HepG2 (cell line): ENCODE measurements around the gene LAMP2. TPM values are rescaled to one million over a fixed set of nuclear protein-coding genes. Genes with fewer than 3 reads are reported as not detected.

Experiments used
- AKAP8 ChIP-seq: sonication (generic); formaldehyde crosslinking; IDR thresholded peaks from 2 replicates; pipeline ENCODE4 v1.5.1; 2020; ENCODE audit warnings: mild to moderate bottlenecking, missing genetic modification reagents
- ETV5 ChIP-seq: IDR thresholded peaks from 2 replicates; pipeline ENCODE4 v1.6.1; 2018; ENCODE audit warnings: missing biosample characterization, missing genetic modification reagents, inconsistent platforms, borderline replicate concordance
- FOXA3 ChIP-seq: IDR thresholded peaks from 2 replicates; pipeline ENCODE4 v1.6.1; 2016; ENCODE audit warnings: missing genetic modification reagents, missing compliant biosample characterization
- FOXM1 ChIP-seq: sonication (generic); formaldehyde crosslinking; IDR thresholded peaks from 2 replicates; pipeline ENCODE4 v1.5.0; 2020; ENCODE audit warnings: missing genetic modification reagents
- HNF4A ChIP-seq: sonication (generic); formaldehyde crosslinking; IDR thresholded peaks from 2 replicates; pipeline ENCODE4 v1.4.0; 2020; ENCODE audit warnings: missing genetic modification reagents
- HOXA5 ChIP-seq: sonication (generic); formaldehyde crosslinking; IDR thresholded peaks from 2 replicates; pipeline ENCODE4 v1.4.0; 2020; ENCODE audit warnings: missing genetic modification reagents
- ISL2 ChIP-seq: sonication (generic); formaldehyde crosslinking; IDR thresholded peaks from 2 replicates; pipeline ENCODE4 v1.5.0; 2020; ENCODE audit warnings: missing genetic modification reagents
- KAT7 ChIP-seq: IDR thresholded peaks from 2 replicates; pipeline ENCODE4 v1.6.1; 2018; ENCODE audit warnings: borderline replicate concordance, missing compliant biosample characterization
- MAZ ChIP-seq, 2 experiments: sonication (generic) in 1 of 2; formaldehyde crosslinking in 1 of 2; IDR thresholded peaks; 2 replicates each; pipeline versions ENCODE4 v1.5.0 to v1.6.1; 2012 to 2020; ENCODE audit warnings: low read depth in 2 of 2, mild to moderate bottlenecking in 2 of 2, borderline replicate concordance in 1 of 2, improper control_type of control experiment in 1 of 2, low read length in 1 of 2, missing genetic modification reagents in 1 of 2, moderate library complexity in 1 of 2
- NFIC ChIP-seq: IDR thresholded peaks from 2 replicates; pipeline ENCODE4 v1.6.1; 2012; ENCODE audit warnings: mild to moderate bottlenecking, low read length, inconsistent platforms
- SETDB1 ChIP-seq: sonication (generic); formaldehyde crosslinking; IDR thresholded peaks from 2 replicates; pipeline ENCODE4 v1.5.1; 2020; ENCODE audit warnings: missing genetic modification reagents, mild to moderate bottlenecking, borderline replicate concordance
- SP5 ChIP-seq: IDR thresholded peaks from 2 replicates; pipeline ENCODE4 v1.6.1; 2016; ENCODE audit warnings: low read depth, borderline replicate concordance
- TGIF2 ChIP-seq: IDR thresholded peaks from 2 replicates; pipeline ENCODE4 v1.6.1; 2016; ENCODE audit warnings: control low read depth, missing compliant biosample characterization
- ZFP90 ChIP-seq: sonication (generic); formaldehyde crosslinking; IDR thresholded peaks from 2 replicates; pipeline ENCODE4 v1.8.0; 2022; ENCODE audit warnings: missing genetic modification reagents, mild to moderate bottlenecking, inconsistent platforms, borderline replicate concordance
- ZNF232 ChIP-seq: sonication (generic); formaldehyde crosslinking; IDR thresholded peaks from 2 replicates; pipeline ENCODE4 v1.4.0; 2020; ENCODE audit warnings: missing genetic modification reagents, borderline replicate concordance
- ZNF816 ChIP-seq: sonication (generic); formaldehyde crosslinking; IDR thresholded peaks from 2 replicates; pipeline ENCODE4 v1.8.0; 2022; ENCODE audit warnings: missing genetic modification reagents, mild to moderate bottlenecking, borderline replicate concordance
- polyA plus RNA-seq, 8 experiments: library from polyadenylated mRNA; depleted of rRNA in 3 of 8; stranded (reverse) in 7 of 8; unstranded in 1 of 8; fragments of >200 nt; fragmentation: Illumina TruSeq in 4 of 8; extraction: Trizol in 4 of 8; gene quantifications; 2 replicates each; pipeline versions ENCODE4 v1.2.1 to v1.2.3, GENCODE V29; 2011 to 2016; ENCODE audit warnings: low read depth in 4 of 8, missing spikeins in 1 of 8, mixed read lengths in 1 of 8; ENCODE audit not compliant: insufficient read depth in 1 of 8
- total RNA-seq, 5 experiments: library from RNA; depleted of rRNA; stranded (reverse); fragments of >200 nt; fragmentation: Illumina TruSeq; extraction: Trizol; gene quantifications; 2 replicates each; pipeline ENCODE4 v1.2.3, GENCODE V29; 2016; ENCODE audit warnings: low read depth in 1 of 5
- TF ChIP-seq, protein P1 (sequence below): sonication (generic); formaldehyde crosslinking; IDR thresholded peaks from 2 replicates; pipeline ENCODE4 v1.4.0; 2020; ENCODE audit warnings: mild to moderate bottlenecking, missing genetic modification reagents
- TF ChIP-seq, protein P2 (sequence below): IDR thresholded peaks from 2 replicates; pipeline ENCODE4 v1.6.1; 2016; ENCODE audit warnings: mild to moderate bottlenecking, missing biosample characterization, missing genetic modification reagents
- TF ChIP-seq, protein P3 (sequence below): sonication (generic); formaldehyde crosslinking; IDR thresholded peaks from 2 replicates; pipeline ENCODE4 v1.4.0; 2020; ENCODE audit warnings: missing genetic modification reagents, borderline replicate concordance
- TF ChIP-seq, protein P4 (sequence below): sonication (generic); IDR thresholded peaks from 2 replicates; pipeline ENCODE4 v1.6.1; 2016; ENCODE audit warnings: low read depth, borderline replicate concordance

The LAMP2 gene
- total and polyA plus RNA-seq, 2 of the 13 experiments (the other 11 are each of a cell fraction or from before 2014, with no cell fraction given): 127 to 170 TPM

DNA sequence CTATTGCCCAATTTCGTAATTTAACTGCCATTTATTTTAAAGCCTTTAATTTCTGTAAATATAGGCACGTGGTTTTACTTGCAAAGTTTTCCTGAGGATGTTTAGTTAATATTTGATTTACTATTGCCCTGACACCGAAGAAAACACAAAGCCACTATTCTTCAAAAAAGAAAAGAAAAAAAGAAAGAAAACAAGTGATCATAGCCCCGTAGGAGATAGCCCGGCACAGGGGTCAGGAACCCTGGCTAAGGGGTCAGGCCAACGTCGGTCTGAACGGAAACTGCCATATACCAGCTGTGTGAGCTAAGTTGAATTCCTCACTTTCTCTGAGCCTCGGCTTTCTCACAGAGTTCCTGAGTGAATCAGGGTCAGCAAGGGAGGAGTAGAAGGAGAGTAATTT lies 17.7 kb upstream of the LAMP2 start (continued):
- peak; percentile 57 for TF ChIP-seq FOXA3
- TF ChIP-seq ZNF816: no peak
- TF ChIP-seq, protein P1, sequence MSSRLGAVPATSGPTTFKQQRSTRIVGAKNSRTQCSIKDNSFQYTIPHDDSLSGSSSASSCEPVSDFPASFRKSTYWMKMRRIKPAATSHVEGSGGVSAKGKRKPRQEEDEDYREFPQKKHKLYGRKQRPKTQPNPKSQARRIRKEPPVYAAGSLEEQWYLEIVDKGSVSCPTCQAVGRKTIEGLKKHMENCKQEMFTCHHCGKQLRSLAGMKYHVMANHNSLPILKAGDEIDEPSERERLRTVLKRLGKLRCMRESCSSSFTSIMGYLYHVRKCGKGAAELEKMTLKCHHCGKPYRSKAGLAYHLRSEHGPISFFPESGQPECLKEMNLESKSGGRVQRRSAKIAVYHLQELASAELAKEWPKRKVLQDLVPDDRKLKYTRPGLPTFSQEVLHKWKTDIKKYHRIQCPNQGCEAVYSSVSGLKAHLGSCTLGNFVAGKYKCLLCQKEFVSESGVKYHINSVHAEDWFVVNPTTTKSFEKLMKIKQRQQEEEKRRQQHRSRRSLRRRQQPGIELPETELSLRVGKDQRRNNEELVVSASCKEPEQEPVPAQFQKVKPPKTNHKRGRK: no peak
- no peak for TF ChIP-seq FOXM1
- peak; percentile 68; the same call in 1 of the 2 replicates for TF ChIP-seq ETV5 (CRISPR knock-in tag)
- TF ChIP-seq, protein P2, sequence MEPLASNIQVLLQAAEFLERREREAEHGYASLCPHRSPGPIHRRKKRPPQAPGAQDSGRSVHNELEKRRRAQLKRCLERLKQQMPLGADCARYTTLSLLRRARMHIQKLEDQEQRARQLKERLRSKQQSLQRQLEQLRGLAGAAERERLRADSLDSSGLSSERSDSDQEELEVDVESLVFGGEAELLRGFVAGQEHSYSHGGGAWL (CRISPR knock-in tag): no peak
- TF ChIP-seq, protein P3, sequence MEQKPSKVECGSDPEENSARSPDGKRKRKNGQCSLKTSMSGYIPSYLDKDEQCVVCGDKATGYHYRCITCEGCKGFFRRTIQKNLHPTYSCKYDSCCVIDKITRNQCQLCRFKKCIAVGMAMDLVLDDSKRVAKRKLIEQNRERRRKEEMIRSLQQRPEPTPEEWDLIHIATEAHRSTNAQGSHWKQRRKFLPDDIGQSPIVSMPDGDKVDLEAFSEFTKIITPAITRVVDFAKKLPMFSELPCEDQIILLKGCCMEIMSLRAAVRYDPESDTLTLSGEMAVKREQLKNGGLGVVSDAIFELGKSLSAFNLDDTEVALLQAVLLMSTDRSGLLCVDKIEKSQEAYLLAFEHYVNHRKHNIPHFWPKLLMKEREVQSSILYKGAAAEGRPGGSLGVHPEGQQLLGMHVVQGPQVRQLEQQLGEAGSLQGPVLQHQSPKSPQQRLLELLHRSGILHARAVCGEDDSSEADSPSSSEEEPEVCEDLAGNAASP: peak; percentile 64; the same call in 1 of the 2 replicates
- TF ChIP-seq HOXA5 (CRISPR knock-in tag): no peak
- TF ChIP-seq, protein P4, sequence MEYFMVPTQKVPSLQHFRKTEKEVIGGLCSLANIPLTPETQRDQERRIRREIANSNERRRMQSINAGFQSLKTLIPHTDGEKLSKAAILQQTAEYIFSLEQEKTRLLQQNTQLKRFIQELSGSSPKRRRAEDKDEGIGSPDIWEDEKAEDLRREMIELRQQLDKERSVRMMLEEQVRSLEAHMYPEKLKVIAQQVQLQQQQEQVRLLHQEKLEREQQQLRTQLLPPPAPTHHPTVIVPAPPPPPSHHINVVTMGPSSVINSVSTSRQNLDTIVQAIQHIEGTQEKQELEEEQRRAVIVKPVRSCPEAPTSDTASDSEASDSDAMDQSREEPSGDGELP: peak; percentile 80; the same call in 1 of the 2 replicates
- peak; percentile 59 for TF ChIP-seq ISL2 (CRISPR knock-in tag)
- no peak for TF ChIP-seq AKAP8 (CRISPR knock-in tag)
- no peak for TF ChIP-seq TGIF2
- TF ChIP-seq KAT7 (CRISPR knock-in tag): no peak
- TF ChIP-seq SP5 (CRISPR knock-in tag): no peak
- 0 out of 2 replicates have a peak, but pooled peaks have one; percentile 55 for TF ChIP-seq NFIC
- peak; percentile 44 for TF ChIP-seq HNF4A (CRISPR knock-in tag)
- TF ChIP-seq ZNF232 (CRISPR knock-in tag): no peak
- TF ChIP-seq ZFP90 (CRISPR knock-in tag): no peak
- no peak for TF ChIP-seq SETDB1 (CRISPR knock-in tag)
- TF ChIP-seq MAZ (IDR thresholded peaks at IDR 0.05; ENCODE audit: borderline replicate concordance, low read depth, low read length): no peak
- TF ChIP-seq MAZ (CRISPR knock-in tag; IDR thresholded peaks at IDR 0.05; ENCODE audit: low read depth): no peak
